Measurements from ENCODE around the gene ANKMY1. TPM values are rescaled to one million over a fixed set of nuclear protein-coding genes. Genes with fewer than 3 reads are reported as not detected.

ANKMY1 gene
- total and polyA plus RNA-seq, 2 experiments from 2014 or later: 5.1 to 10.1 TPM

- Histone ChIP-seq H3K9me3 (ENCODE audit: low read depth) (no peaks in the 10 kb centered on the region), H3K4me2 (ENCODE audit: unreplicated experiment) (no peak overlapping the region), H3F3A (ENCODE audit: insufficient read depth) (no peaks in the 10 kb centered on the region), H4K20me1 (ENCODE audit: insufficient read depth) (no peaks in the 10 kb centered on the region), H3K79me2 (ENCODE audit: insufficient read depth) (no peaks in the 10 kb centered on the region), H3K9ac (no peak overlapping the region), H2AFZ (no peak overlapping the region), H3K4me1 (ENCODE audit: insufficient read depth) (no peaks in the 10 kb centered on the region), H3K4me3 (no peak overlapping the region), H3K9me2 (ENCODE audit: insufficient read depth) (no peaks in the 10 kb centered on the region), H3K27me3 (replicated peaks; ENCODE audit: insufficient read depth) (no peaks in the 10 kb centered on the region), H3K27ac (no peak overlapping the region), H3K36me3 (ENCODE audit: low read depth) (no peaks in the 10 kb centered on the region)
- 88 to 94% methylated on average over 11 of the region's 11 CpGs for WGBS, 2 experiments (ENCODE audit: low coverage in 1 of 2, low lambda C conversion rate in 2 of 2, missing lambda C conversion rate in 2 of 2)
- TF ChIP-seq EZH2 (IDR thresholded peaks at IDR 0.05; ENCODE audit: insufficient read depth, poor library complexity, severe bottlenecking) (no peak), EZH2phosphoT487 (IDR thresholded peaks at IDR 0.05; ENCODE audit: insufficient read depth, low read depth) (no peak)
- no peak for DNase-seq
- in situ Hi-C loops (cut with MboI): no loop called here
Observed at GRCh38 chr2:240472078-240472790, 85.6 kb downstream of the ANKMY1 start.

- Histone ChIP-seq H3K79me2 (ENCODE audit: insufficient read depth) (no peaks in the 10 kb centered on the region), H2AFZ (no peak overlapping the region), H3K4me2 (ENCODE audit: unreplicated experiment) (no peak overlapping the region), H3F3A (ENCODE audit: insufficient read depth) (no peaks in the 10 kb centered on the region), H4K20me1 (ENCODE audit: insufficient read depth) (no peaks in the 10 kb centered on the region), H3K4me3 (no peak overlapping the region), H3K27ac (no peak overlapping the region), H3K9me3 (ENCODE audit: low read depth) (no peaks in the 10 kb centered on the region), H3K4me1 (ENCODE audit: insufficient read depth) (no peaks in the 10 kb centered on the region), H3K36me3 (ENCODE audit: low read depth) (no peaks in the 10 kb centered on the region), H3K9me2 (ENCODE audit: insufficient read depth) (no peaks in the 10 kb centered on the region), H3K9ac (no peak overlapping the region), H3K27me3 (replicated peaks; ENCODE audit: insufficient read depth) (no peaks in the 10 kb centered on the region)
- 85 to 86% methylated on average over 6 of the region's 6 CpGs for WGBS, 2 experiments (ENCODE audit: low coverage in 1 of 2, low lambda C conversion rate in 2 of 2, missing lambda C conversion rate in 2 of 2)
- in situ Hi-C loops (cut with MboI): no loop called here
- DNase-seq: no peak
- no peak for TF ChIP-seq EZH2 (IDR thresholded peaks at IDR 0.05; ENCODE audit: insufficient read depth, poor library complexity, severe bottlenecking)
- TF ChIP-seq EZH2phosphoT487 (IDR thresholded peaks at IDR 0.05; ENCODE audit: insufficient read depth, low read depth): no peak
Observed at GRCh38 chr2:240469740-240470139, 88.0 kb downstream of the ANKMY1 start.

DNA sequence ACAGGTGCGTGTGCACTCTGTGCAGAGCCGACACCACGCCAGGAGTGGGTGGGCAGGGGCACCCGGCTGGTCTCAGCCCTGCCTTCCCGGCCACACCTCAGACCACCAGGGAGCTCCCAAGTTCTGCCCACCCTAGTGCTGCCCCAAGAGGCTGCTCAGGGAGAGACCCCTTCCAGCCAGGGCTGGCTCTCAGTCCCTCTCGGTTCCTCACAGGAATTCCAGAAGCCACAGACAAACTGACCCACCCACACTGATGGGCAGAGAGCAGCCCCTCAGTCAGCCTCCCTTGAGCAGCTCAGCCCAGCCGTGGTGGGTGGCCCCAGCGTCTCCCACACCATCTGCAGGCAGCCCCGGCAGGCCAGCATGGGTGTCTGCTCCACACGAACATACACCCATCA is 88.5 kb downstream of the ANKMY1 start:
- no peak for DNase-seq
- Histone ChIP-seq H4K20me1 (ENCODE audit: insufficient read depth) (no peaks in the 10 kb centered on the region), H3K4me1 (ENCODE audit: insufficient read depth) (no peaks in the 10 kb centered on the region), H3K9ac (no peak overlapping the region), H3K36me3 (ENCODE audit: low read depth) (no peaks in the 10 kb centered on the region), H3K9me2 (ENCODE audit: insufficient read depth) (no peaks in the 10 kb centered on the region), H3K4me2 (ENCODE audit: unreplicated experiment) (no peak overlapping the region), H3K9me3 (ENCODE audit: low read depth) (no peaks in the 10 kb centered on the region), H2AFZ (no peak overlapping the region), H3K79me2 (ENCODE audit: insufficient read depth) (no peaks in the 10 kb centered on the region), H3K4me3 (no peak overlapping the region), H3K27me3 (replicated peaks; ENCODE audit: insufficient read depth) (no peaks in the 10 kb centered on the region), H3F3A (ENCODE audit: insufficient read depth) (no peaks in the 10 kb centered on the region), H3K27ac (no peak overlapping the region)
- 50 to 57% methylated on average over 10 of the region's 10 CpGs for WGBS, 2 experiments (ENCODE audit: low coverage in 1 of 2, low lambda C conversion rate in 2 of 2, missing lambda C conversion rate in 2 of 2)
- TF ChIP-seq EZH2 (IDR thresholded peaks at IDR 0.05; ENCODE audit: insufficient read depth, poor library complexity, severe bottlenecking) (no peak), EZH2phosphoT487 (IDR thresholded peaks at IDR 0.05; ENCODE audit: insufficient read depth, low read depth) (no peak)
- in situ Hi-C loops (cut with MboI): no loop called here

DNA sequence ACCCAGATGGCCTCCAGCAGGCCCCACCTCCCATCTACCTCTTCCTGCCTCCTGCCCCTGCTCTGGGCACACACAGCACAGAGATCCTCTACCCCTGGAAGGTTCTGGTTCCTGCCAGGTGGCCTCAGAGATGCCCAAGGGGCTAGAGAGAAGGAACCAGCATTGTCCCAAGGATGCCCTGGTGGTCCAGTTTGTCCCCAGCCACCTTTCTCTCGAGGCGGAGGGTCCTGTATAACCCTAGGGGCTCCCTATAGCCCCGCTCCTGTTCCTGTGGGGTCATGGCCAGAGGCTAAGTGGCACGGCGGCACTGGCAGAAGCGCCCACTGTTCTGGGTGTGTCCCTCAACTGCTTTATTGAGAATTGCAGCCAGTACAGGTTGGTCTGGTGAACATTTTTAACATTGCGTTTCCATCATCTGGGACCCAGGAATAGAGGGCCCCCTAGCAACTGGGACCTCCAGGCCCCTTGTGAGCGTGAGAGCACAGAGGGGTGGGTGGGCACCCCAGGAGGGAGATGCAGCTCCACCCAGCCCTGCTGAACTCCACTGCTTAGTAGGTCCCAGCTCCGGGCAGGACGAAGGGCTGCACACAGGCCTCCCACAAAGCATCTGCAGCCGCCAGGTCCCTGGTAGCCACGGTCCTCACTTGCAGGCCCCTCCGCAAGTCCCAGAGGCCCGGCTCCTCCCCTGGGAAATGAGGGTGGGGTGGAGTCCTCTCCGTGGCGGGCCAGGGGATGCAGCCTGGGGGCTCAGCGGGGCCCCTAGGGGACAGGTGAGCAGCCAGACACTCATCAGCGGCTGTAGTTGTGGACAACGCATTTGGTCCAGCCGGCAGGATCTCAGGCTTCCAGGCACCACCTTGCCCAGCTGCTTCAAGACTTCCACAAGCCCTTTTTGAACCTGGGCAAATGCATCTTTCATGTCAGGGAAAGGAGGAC is 89.2 kb downstream of the ANKMY1 start:
- no peaks in the 10 kb centered on the region for H3K27me3 ChIP-seq (replicated peaks; ENCODE audit: insufficient read depth)
- no peaks in the 10 kb centered on the region for H3K79me2 ChIP-seq (ENCODE audit: insufficient read depth)
- H3K9ac ChIP-seq: no peak overlapping the region
- in situ Hi-C loops (cut with MboI): no loop called here
- no peak for TF ChIP-seq EZH2 (IDR thresholded peaks at IDR 0.05; ENCODE audit: insufficient read depth, poor library complexity, severe bottlenecking)
- TF ChIP-seq EZH2phosphoT487 (IDR thresholded peaks at IDR 0.05; ENCODE audit: insufficient read depth, low read depth): no peak
- no peaks in the 10 kb centered on the region for H3F3A ChIP-seq (ENCODE audit: insufficient read depth)
- no peaks in the 10 kb centered on the region for H3K9me3 ChIP-seq (ENCODE audit: low read depth)
- no peak overlapping the region for H3K27ac ChIP-seq
- H4K20me1 ChIP-seq (ENCODE audit: insufficient read depth): no peaks in the 10 kb centered on the region
- H3K36me3 ChIP-seq (ENCODE audit: low read depth): no peaks in the 10 kb centered on the region
- no peak overlapping the region for H3K4me3 ChIP-seq
- no peaks in the 10 kb centered on the region for H3K9me2 ChIP-seq (ENCODE audit: insufficient read depth)
- 64% methylated on average over 20 of the region's 20 CpGs for WGBS, 2 experiments (ENCODE audit: low coverage in 1 of 2, low lambda C conversion rate in 2 of 2, missing lambda C conversion rate in 2 of 2)
- DNase-seq: no peak
- no peak overlapping the region for H3K4me2 ChIP-seq (ENCODE audit: unreplicated experiment)
- no peak overlapping the region for H2AFZ ChIP-seq
- H3K4me1 ChIP-seq (ENCODE audit: insufficient read depth): no peaks in the 10 kb centered on the region
